Endodermal cell (in vitro differentiated cells): ENCODE data around the gene REPS2. TPM values are rescaled to one million over a fixed set of nuclear protein-coding genes. Genes with fewer than 3 reads are reported as not detected.

Experiments used
- DNase-seq: peaks from one replicate; pipeline ENCODE4 v3.0.0-alpha.2; 2017
- H3K27ac ChIP-seq: 2 replicates; pipeline ENCODE4 v1.5.1; 2013; ENCODE audit warnings: mild to moderate bottlenecking, low read depth, low read length, moderate library complexity
- H3K27me3 ChIP-seq: 2 replicates; pipeline ENCODE4 v1.6.1; 2013; ENCODE audit warnings: mild to moderate bottlenecking, low read length, moderate library complexity; ENCODE audit not compliant: insufficient read depth, control insufficient read depth, poor library complexity, severe bottlenecking
- H3K36me3 ChIP-seq: 2 replicates; pipeline ENCODE4 v1.7.0; 2013; ENCODE audit warnings: mild to moderate bottlenecking, low read length, moderate library complexity; ENCODE audit not compliant: control insufficient read depth, insufficient read depth
- H3K4me1 ChIP-seq: one replicate; pipeline ENCODE4 v1.7.0; 2013; ENCODE audit warnings: low read length; ENCODE audit not compliant: control insufficient read depth, insufficient read depth
- H3K4me3 ChIP-seq: 2 replicates; pipeline ENCODE4 v1.5.1; 2013; ENCODE audit warnings: mild to moderate bottlenecking, low read length, moderate library complexity
- H3K9ac ChIP-seq: 2 replicates; pipeline ENCODE4 v1.6.1; 2013; ENCODE audit warnings: mild to moderate bottlenecking, low read length, moderate library complexity; ENCODE audit not compliant: poor library complexity, severe bottlenecking; ENCODE audit errors: extremely low read depth
- H3K9me3 ChIP-seq: 2 replicates; pipeline ENCODE4 v1.6.1; 2013; ENCODE audit warnings: mild to moderate bottlenecking, low read length, moderate library complexity; ENCODE audit not compliant: control insufficient read depth
- H3K27ac Mint-ChIP-seq: 2 replicates; pipeline ENCODE4 v1.8.0; 2020; ENCODE audit warnings: mixed read lengths
- H3K27me3 Mint-ChIP-seq: 2 replicates; pipeline ENCODE4 v1.8.0; 2021; ENCODE audit warnings: mild to moderate bottlenecking, mixed read lengths; ENCODE audit not compliant: insufficient read depth
- H3K36me3 Mint-ChIP-seq: 2 replicates; pipeline ENCODE4 v1.8.0; 2020; ENCODE audit warnings: low read depth, mixed read lengths
- H3K4me1 Mint-ChIP-seq: 2 replicates; pipeline ENCODE4 v1.8.0; 2020; ENCODE audit warnings: mixed read lengths
- H3K4me3 Mint-ChIP-seq: 2 replicates; pipeline ENCODE4 v1.8.0; 2020; ENCODE audit warnings: mild to moderate bottlenecking, moderate library complexity, mixed read lengths
- H3K9me3 Mint-ChIP-seq: 2 replicates; pipeline ENCODE4 v1.8.0; 2020; ENCODE audit warnings: mild to moderate bottlenecking, mixed read lengths
- WGBS, 2 experiments: methylation state at CpG; one replicate each; pipeline versions ENCODE4 v1.1.5 to v1.1.7; 2013; ENCODE audit warnings: missing lambda C conversion rate in 2 of 2, mixed read lengths in 1 of 2; ENCODE audit not compliant: insufficient coverage in 1 of 2, insufficient read length in 1 of 2; 5-methylcytosine and 5-hydroxymethylcytosine counted together
- total RNA-seq, 2 donors: library from RNA; stranded (reverse); fragmentation: NEBNext Ultra II Directional in 1 of 2; extraction: Animal tissue kit (Norgen Biotek cat#: 25700) in 1 of 2; gene quantifications; 2 replicates in 1 of 2; 3 replicates in 1 of 2; pipeline ENCODE4 v1.2.1, GENCODE V29; 2021
- TF ChIP-seq, protein P1 (sequence below): fragments of 200-600 bp; sonication (generic); conservative IDR thresholded peaks from 2 replicates; pipeline ENCODE4 v1.5.0; 2021; ENCODE audit warnings: antibody characterized with exemption, mild to moderate bottlenecking

REPS2 gene
- total RNA-seq, 2 donors from 2014 or later: 4.3 to 16.6 TPM

DNA sequence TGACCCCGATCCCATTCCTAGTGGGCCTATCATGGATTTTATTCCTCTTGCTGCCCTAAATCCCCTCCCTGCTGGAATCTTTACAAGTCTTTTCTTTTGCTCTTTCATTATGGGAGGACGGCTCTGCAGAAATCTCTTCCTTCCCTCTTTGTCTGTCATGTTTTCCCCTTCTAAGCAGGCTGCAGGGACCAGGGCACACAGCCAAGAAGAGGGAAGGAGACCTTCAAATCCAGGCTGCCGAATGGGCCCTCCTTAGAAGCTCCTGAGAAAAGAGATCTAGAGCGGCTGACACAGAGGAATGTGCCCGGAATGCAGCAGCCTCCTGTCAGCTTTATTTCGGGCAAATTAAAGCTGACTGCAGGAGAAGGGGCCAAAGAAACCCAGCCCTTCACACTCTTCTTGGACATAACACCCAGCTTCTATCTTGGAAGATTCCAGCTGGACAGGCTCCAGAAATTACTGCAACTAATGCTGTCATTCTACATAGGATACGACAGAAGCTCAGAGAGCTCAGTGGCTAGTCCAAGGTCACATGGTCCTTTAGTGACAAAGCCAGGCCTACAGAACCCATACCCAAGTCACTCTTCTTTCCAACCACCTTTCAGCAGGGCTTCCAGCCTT lies 240.8 kb downstream of the REPS2 start:
- Histone ChIP-seq H3K9ac (no peak overlapping the region), H3K36me3 (no peaks in the 10 kb centered on the region), H3K4me1 (no peaks in the 10 kb centered on the region), H3K4me3 (no peak overlapping the region), H3K27ac (no peak overlapping the region), H3K9me3 (peaks cover 7% of the 10 kb centered on the region), H3K27me3 (no peaks in the 10 kb centered on the region)
- no peak for DNase-seq
- Mint-ChIP-seq H3K36me3 (no peaks in the 10 kb centered on the region), H3K27me3 (no peaks in the 10 kb centered on the region), H3K9me3 (no peaks in the 10 kb centered on the region), H3K27ac (no peak overlapping the region), H3K4me3 (no peak overlapping the region), H3K4me1 (no peaks in the 10 kb centered on the region)
- WGBS, 2 experiments: 79 to 100% methylated on average over 2 to 6 of the region's 7 CpGs
- TF ChIP-seq, protein P1, sequence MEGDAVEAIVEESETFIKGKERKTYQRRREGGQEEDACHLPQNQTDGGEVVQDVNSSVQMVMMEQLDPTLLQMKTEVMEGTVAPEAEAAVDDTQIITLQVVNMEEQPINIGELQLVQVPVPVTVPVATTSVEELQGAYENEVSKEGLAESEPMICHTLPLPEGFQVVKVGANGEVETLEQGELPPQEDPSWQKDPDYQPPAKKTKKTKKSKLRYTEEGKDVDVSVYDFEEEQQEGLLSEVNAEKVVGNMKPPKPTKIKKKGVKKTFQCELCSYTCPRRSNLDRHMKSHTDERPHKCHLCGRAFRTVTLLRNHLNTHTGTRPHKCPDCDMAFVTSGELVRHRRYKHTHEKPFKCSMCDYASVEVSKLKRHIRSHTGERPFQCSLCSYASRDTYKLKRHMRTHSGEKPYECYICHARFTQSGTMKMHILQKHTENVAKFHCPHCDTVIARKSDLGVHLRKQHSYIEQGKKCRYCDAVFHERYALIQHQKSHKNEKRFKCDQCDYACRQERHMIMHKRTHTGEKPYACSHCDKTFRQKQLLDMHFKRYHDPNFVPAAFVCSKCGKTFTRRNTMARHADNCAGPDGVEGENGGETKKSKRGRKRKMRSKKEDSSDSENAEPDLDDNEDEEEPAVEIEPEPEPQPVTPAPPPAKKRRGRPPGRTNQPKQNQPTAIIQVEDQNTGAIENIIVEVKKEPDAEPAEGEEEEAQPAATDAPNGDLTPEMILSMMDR: no peak

DNA sequence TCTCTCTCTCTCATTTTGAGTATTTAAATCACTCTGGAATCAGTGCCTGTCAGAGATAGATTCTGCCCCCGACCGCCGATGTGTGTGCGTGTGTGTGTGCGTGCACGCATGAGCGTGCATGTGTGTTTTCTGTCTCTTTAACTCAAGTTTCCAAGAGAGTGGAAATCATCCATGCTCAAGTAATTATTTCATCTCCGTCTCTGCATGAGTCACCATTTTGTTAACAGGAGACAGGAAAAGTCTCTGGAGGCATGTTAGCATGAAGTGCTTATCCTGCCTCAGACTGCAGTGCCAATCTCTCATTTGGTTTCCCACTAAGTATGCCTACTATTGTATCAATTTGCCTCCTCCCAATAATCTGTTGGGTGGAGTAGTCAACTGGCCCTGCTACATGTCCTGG lies 245.6 kb downstream of the REPS2 start:
- Histone ChIP-seq H3K9me3 (peaks cover 7% of the 10 kb centered on the region), H3K9ac (no peak overlapping the region), H3K27me3 (no peaks in the 10 kb centered on the region), H3K27ac (no peak overlapping the region), H3K4me3 (no peak overlapping the region), H3K36me3 (no peaks in the 10 kb centered on the region), H3K4me1 (no peaks in the 10 kb centered on the region)
- Mint-ChIP-seq H3K4me3 (no peak overlapping the region), H3K9me3 (no peaks in the 10 kb centered on the region), H3K4me1 (no peaks in the 10 kb centered on the region), H3K27me3 (peaks cover 2% of the 10 kb centered on the region), H3K36me3 (no peaks in the 10 kb centered on the region), H3K27ac (no peak overlapping the region)
- TF ChIP-seq, protein P1: no peak
- DNase-seq: no peak
- WGBS, 2 experiments: 96 to 100% methylated on average over 6 to 8 of the region's 8 CpGs

Other genes starting within 250 kb of the REPS2 start
- gene CTPS2, start 234.0 kb upstream of the REPS2 start, total RNA-seq: 10 to 100 TPM; 33.5 to 71.1 TPM
- 10 to 100 TPM; 22.4 to 40.6 TPM for gene SYAP1, start 227.0 kb upstream of the REPS2 start, total RNA-seq
- gene TXLNG, start 160.2 kb upstream of the REPS2 start, total RNA-seq: 10 to 100 TPM; 13.8 to 31.0 TPM
- 100 to 1,000 TPM; 135 to 239 TPM for gene RBBP7, start 76.3 kb upstream of the REPS2 start, total RNA-seq